BLaER1 treated with 17β-estradiol and CSF1 and Interleukin-3, amounts not matched to agents 10 nM and 100 nM (cell line): ENCODE data around the gene DGKD.

Experiments used
- H3K27ac ChIP-seq, 11 experiments: shearing (Covaris generic); formaldehyde crosslinking; 2 replicates each; pipeline ENCODE4 v1.8.1; 2022
- H3K27me3 ChIP-seq, 11 experiments: shearing (Covaris generic); formaldehyde crosslinking; 2 replicates each; pipeline ENCODE4 v1.8.1; 2022
- H3K36me3 ChIP-seq, 11 experiments: shearing (Covaris generic); formaldehyde crosslinking; 2 replicates each; pipeline ENCODE4 v1.8.1; 2022
- H3K4me1 ChIP-seq, 10 experiments: shearing (Covaris generic); formaldehyde crosslinking; 2 replicates each; pipeline ENCODE4 v1.8.1; 2022
- H3K4me2 ChIP-seq, 11 experiments: shearing (Covaris generic); formaldehyde crosslinking; 2 replicates each; pipeline ENCODE4 v1.8.1; 2022
- H3K4me3 ChIP-seq, 10 experiments: shearing (Covaris generic); formaldehyde crosslinking; 2 replicates each; pipeline ENCODE4 v1.8.1; 2022
- H3K9ac ChIP-seq, 11 experiments: shearing (Covaris generic); formaldehyde crosslinking; 2 replicates each; pipeline ENCODE4 v1.8.1; 2022
- H3K9me3 ChIP-seq, 11 experiments: shearing (Covaris generic); formaldehyde crosslinking; replicated peaks in 1 of 11; 2 replicates each; pipeline ENCODE4 v1.8.1; 2022
- H4K20me1 ChIP-seq, 11 experiments: shearing (Covaris generic); formaldehyde crosslinking; 2 replicates each; pipeline ENCODE4 v1.8.1; 2022
- Cebpa-rat ChIP-seq, 11 experiments: shearing (Covaris generic); IDR thresholded peaks; 2 replicates each; pipeline ENCODE4 v1.8.1; 2022

The DGKD gene

GRCh38 chr2:233481368-233482142, 127.3 kb downstream of the DGKD start:
- Histone ChIP-seq H3K27ac (no peak overlapping the region), H4K20me1 (peaks cover 0 to 44% (median 27%) of the 10 kb centered on the region in 11 experiments; a peak in 14 of 22 replicates), H3K27me3 (no peaks in the 10 kb centered on the region), H3K4me3 (no peak overlapping the region), H3K9ac (no peak overlapping the region), H3K36me3 (peaks cover 21 to 99% (median 42%) of the 10 kb centered on the region in 11 experiments; a peak in 21 of 22 replicates), H3K4me1 (peaks cover 0 to 12% (median 0%) of the 10 kb centered on the region in 10 experiments; a peak in 9 of 20 replicates), H3K9me3 (no peaks in the 10 kb centered on the region), H3K4me2 (no peak overlapping the region)
- TF ChIP-seq Cebpa-rat (IDR thresholded peaks at IDR 0.05), result no peak

DNA sequence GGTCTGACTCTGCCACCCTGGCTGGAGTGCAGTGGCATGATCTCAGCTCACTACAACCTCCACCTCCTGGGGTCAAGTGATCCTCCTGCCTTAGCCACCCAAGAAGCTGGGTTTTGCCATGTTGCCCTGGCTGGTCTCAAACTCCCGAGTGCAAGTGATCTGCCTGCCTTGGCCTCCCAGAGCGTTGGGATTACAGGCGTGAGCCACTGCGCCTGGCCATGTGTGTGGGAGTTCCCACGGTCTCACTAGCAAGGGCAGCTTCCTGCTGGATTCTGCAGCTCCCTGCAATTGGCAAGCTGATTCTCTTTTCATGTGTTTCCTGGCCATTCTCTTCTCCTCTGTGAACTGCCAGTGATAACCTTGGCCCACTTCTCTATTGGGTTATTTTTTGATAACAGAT, 128.3 kb downstream of the DGKD start:
- Histone ChIP-seq H3K36me3 (peaks cover 10 to 98% (median 32%) of the 10 kb centered on the region in 11 experiments; a peak in 21 of 22 replicates), H3K4me1 (peaks cover 0 to 12% (median 0%) of the 10 kb centered on the region in 10 experiments; a peak in 9 of 20 replicates), H3K27ac (no peak overlapping the region), H3K4me2 (no peak overlapping the region), H4K20me1 (peaks cover 0 to 34% (median 17%) of the 10 kb centered on the region in 11 experiments; a peak in 14 of 22 replicates), H3K9me3 (no peaks in the 10 kb centered on the region), H3K4me3 (no peak overlapping the region), H3K9ac (no peak overlapping the region), H3K27me3 (no peaks in the 10 kb centered on the region)
- no peak for TF ChIP-seq Cebpa-rat (IDR thresholded peaks at IDR 0.05)

- Histone ChIP-seq H3K9ac (no peak overlapping the region), H4K20me1 (peaks cover 0 to 12% (median 0%) of the 10 kb centered on the region in 11 experiments; a peak in 8 of 22 replicates), H3K4me1 (no peaks in the 10 kb centered on the region), H3K27ac (no peak overlapping the region), H3K27me3 (no peaks in the 10 kb centered on the region), H3K9me3 (no peaks in the 10 kb centered on the region), H3K36me3 (peaks cover 0 to 99% (median 31%) of the 10 kb centered on the region in 11 experiments; a peak in 15 of 22 replicates), H3K4me2 (no peak overlapping the region), H3K4me3 (no peak overlapping the region)
- no peak for TF ChIP-seq Cebpa-rat (IDR thresholded peaks at IDR 0.05)
Observed at GRCh38 chr2:233485726-233486125, 131.4 kb downstream of the DGKD start.

- H4K20me1 ChIP-seq, result peaks cover 0 to 6% (median 0%) of the 10 kb centered on the region in 11 experiments; a peak in 2 of 22 replicates
- H3K4me1 ChIP-seq, result no peaks in the 10 kb centered on the region
- peaks cover 0 to 99% (median 31%) of the 10 kb centered on the region in 11 experiments; a peak in 15 of 22 replicates for H3K36me3 ChIP-seq
- H3K27ac ChIP-seq, result no peak overlapping the region
- H3K4me2 ChIP-seq, result no peak overlapping the region
- H3K4me3 ChIP-seq, result no peak overlapping the region
- no peaks in the 10 kb centered on the region for H3K27me3 ChIP-seq
- no peaks in the 10 kb centered on the region for H3K9me3 ChIP-seq
- no peak overlapping the region for H3K9ac ChIP-seq
- no peak for TF ChIP-seq Cebpa-rat (IDR thresholded peaks at IDR 0.05)
Observed at GRCh38 chr2:233486357-233486756, 132.1 kb downstream of the DGKD start.

- no peak overlapping the region for H3K4me3 ChIP-seq
- H3K27me3 ChIP-seq, result no peaks in the 10 kb centered on the region
- no peaks in the 10 kb centered on the region; a peak in 1 of 22 replicates for H4K20me1 ChIP-seq
- H3K36me3 ChIP-seq, result peaks cover 0 to 99% (median 25%) of the 10 kb centered on the region in 11 experiments; a peak in 16 of 22 replicates
- H3K27ac ChIP-seq, result no peak overlapping the region
- no peak for TF ChIP-seq Cebpa-rat (IDR thresholded peaks at IDR 0.05)
- H3K4me2 ChIP-seq, result no peak overlapping the region
- H3K4me1 ChIP-seq, result no peaks in the 10 kb centered on the region
- no peaks in the 10 kb centered on the region for H3K9me3 ChIP-seq
- H3K9ac ChIP-seq, result no peak overlapping the region
Observed at GRCh38 chr2:233486778-233487552, 132.7 kb downstream of the DGKD start.

DNA sequence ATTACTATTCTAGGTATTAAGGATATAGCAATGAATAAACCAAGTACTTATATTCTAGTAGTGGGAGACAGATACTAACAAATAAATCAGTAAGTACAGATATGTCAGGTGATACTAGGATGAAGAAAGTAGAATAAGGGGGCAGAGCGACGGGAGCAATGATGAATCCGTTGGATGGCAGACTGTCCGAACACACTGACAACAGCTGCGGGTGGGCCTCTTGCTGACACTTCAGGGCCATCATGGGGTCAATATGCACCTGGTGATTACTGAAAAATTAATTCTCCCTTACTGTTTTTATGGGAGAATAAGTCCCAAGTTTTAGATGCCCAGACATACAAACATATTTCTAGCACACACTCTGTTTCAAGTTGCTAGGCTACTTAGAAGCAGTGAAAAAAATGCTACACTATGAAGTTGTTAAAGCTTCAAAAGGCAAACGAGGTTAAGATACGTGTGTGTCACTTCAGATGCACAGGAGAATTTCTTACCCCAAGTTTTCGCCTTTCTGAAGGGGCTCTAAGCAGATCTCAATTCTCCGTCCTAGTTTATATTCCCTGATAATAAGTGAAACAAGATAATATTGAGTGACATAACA, 133.6 kb downstream of the DGKD start:
- Histone ChIP-seq H3K27me3 (no peaks in the 10 kb centered on the region), H3K9ac (no peak overlapping the region)

DNA sequence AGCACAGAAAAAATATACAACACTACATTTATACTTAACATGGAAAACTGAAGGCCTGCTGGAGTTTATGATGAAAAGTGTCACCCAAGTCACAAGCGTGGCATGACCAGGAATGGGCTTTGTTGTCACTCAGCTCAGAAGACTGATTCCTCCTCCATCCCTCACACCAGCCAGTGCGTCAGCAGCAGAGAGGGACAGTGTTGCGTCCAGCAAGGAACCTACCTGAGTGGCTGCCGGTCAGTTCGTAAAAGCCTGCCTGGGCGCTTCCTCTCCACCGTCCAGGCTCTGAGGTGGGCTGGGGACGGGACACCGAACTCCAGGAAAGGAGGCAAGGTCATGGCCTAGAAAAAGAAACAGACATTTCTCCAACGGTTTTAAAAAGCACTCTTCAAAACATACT, 134.8 kb downstream of the DGKD start:
- H3K4me2 ChIP-seq, result no peak overlapping the region
- no peak overlapping the region for H3K9ac ChIP-seq
- H3K4me1 ChIP-seq, result no peaks in the 10 kb centered on the region
- H4K20me1 ChIP-seq, result no peaks in the 10 kb centered on the region; a peak in 1 of 22 replicates
- no peak for TF ChIP-seq Cebpa-rat (IDR thresholded peaks at IDR 0.05)
- H3K36me3 ChIP-seq, result peaks cover 4 to 98% (median 26%) of the 10 kb centered on the region in 11 experiments; a peak in 19 of 22 replicates
- H3K4me3 ChIP-seq, result no peak overlapping the region
- no peak overlapping the region for H3K27ac ChIP-seq
- no peaks in the 10 kb centered on the region for H3K27me3 ChIP-seq
- H3K9me3 ChIP-seq, result no peaks in the 10 kb centered on the region

More for the DNA sequence above, 133.6 kb downstream of the DGKD start:
- Histone ChIP-seq H3K4me2 (no peak overlapping the region), H3K4me3 (no peak overlapping the region), H3K9me3 (no peaks in the 10 kb centered on the region), H3K4me1 (no peaks in the 10 kb centered on the region), H4K20me1 (no peaks in the 10 kb centered on the region; a peak in 1 of 22 replicates), H3K36me3 (peaks cover 3 to 98% (median 20%) of the 10 kb centered on the region in 11 experiments; a peak in 20 of 22 replicates), H3K27ac (no peak overlapping the region)
- TF ChIP-seq Cebpa-rat (IDR thresholded peaks at IDR 0.05), result no peak

DNA sequence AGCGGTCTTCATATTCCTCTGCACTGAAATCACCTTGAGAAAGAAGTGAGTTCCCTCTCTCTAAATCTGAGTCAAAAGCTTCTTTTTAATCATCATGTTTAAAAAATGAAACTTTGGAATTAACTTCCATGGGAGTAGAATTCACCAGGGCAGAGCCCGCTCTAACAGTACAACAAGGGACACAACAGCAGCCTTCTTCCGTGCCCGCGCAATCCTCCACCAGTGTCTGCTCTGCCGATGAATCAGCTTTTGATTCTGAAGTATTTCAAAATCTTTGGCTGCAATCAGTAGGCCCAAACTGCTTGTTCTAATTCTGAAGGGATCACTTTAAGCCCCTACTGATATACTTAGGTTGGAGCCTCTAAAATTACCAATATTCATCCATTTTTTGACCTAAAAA, 135.4 kb downstream of the DGKD start:
- H3K9ac ChIP-seq, result no peak overlapping the region
- H3K9me3 ChIP-seq, result no peaks in the 10 kb centered on the region
- no peaks in the 10 kb centered on the region; a peak in 1 of 22 replicates for H4K20me1 ChIP-seq
- peaks cover 4 to 97% (median 21%) of the 10 kb centered on the region in 11 experiments; a peak in 17 of 22 replicates for H3K36me3 ChIP-seq
- H3K27me3 ChIP-seq, result no peaks in the 10 kb centered on the region
- H3K4me2 ChIP-seq, result no peak overlapping the region
- H3K27ac ChIP-seq, result no peak overlapping the region
- no peak overlapping the region for H3K4me3 ChIP-seq
- no peak for TF ChIP-seq Cebpa-rat (IDR thresholded peaks at IDR 0.05)
- H3K4me1 ChIP-seq, result no peaks in the 10 kb centered on the region

GRCh38 chr2:233490831-233491230, 136.5 kb downstream of the DGKD start:
- Histone ChIP-seq H3K4me1 (no peaks in the 10 kb centered on the region), H4K20me1 (no peaks in the 10 kb centered on the region; a peak in 1 of 22 replicates), H3K9ac (no peak overlapping the region), H3K27me3 (no peaks in the 10 kb centered on the region), H3K9me3 (no peaks in the 10 kb centered on the region), H3K36me3 (peaks cover 0 to 93% (median 18%) of the 10 kb centered on the region in 11 experiments; a peak in 18 of 22 replicates), H3K4me3 (no peak overlapping the region), H3K27ac (no peak overlapping the region), H3K4me2 (no peak overlapping the region)
- TF ChIP-seq Cebpa-rat (IDR thresholded peaks at IDR 0.05), result no peak
